A549 (cell line): ENCODE results near the gene RPS6KA2. TPM values are rescaled to one million over a fixed set of nuclear protein-coding genes. Genes with fewer than 3 reads are reported as not detected.

ENCODE experiments used
- ATAC-seq, 2 experiments: fragments of 200-7000 bp in 1 of 2; fragments of >200 bp in 1 of 2; cut with Nextera tagmentation in 1 of 2; cut with Tn5 transposase in 1 of 2; 3 replicates each; pipeline versions ENCODE4 v1.8.0 to v1.9.1; 2018 to 2020; ENCODE audit warnings: mild to moderate bottlenecking in 1 of 2, moderate library complexity in 1 of 2
- CTCF ChIA-PET: fragments of 300-600 bp; sonication (Branson Sonifier 250); formaldehyde crosslinking; extraction: SDS; loops from one replicate; lab custom pipeline; 2021; ENCODE audit warnings: antibody characterized with exemption, inconsistent platforms; lab: Yijun Ruan, JAX
- POLR2A ChIA-PET: fragments of 350-600 bp; formaldehyde crosslinking; extraction: SDS; loops from one replicate; lab custom pipeline; 2021; ENCODE audit warnings: antibody characterized with exemption, inconsistent platforms; lab: Yijun Ruan, JAX
- DNase-seq, 2 experiments: peaks; one replicate each; pipeline versions ENCODE4 v3.0.0 to v3.0.0-alpha.2; 2011 to 2016; ENCODE audit warnings: low read depth in 1 of 2, low spot score in 1 of 2
- FAIRE-seq: peaks from 2 replicates; lab custom pipeline; 2011; peaks lifted over from hg19 to GRCh38; lab: Jason Lieb, UNC
- H3K27ac ChIP-seq, 2 experiments: fragments of >200 bp; sonication (Bioruptor Twin); formaldehyde crosslinking; 3 replicates each; pipeline ENCODE4 v1.5.1; 2016 to 2017
- H3K4me1 ChIP-seq: fragments of >200 bp; sonication (Bioruptor Twin); formaldehyde crosslinking; 3 replicates; pipeline ENCODE4 v1.6.1; 2016
- H3K4me2 ChIP-seq: fragments of >200 bp; sonication (Bioruptor Twin); formaldehyde crosslinking; 3 replicates; pipeline ENCODE4 v1.6.1; 2016
- H3K4me3 ChIP-seq: fragments of >200 bp; sonication (Bioruptor Twin); formaldehyde crosslinking; 3 replicates; pipeline ENCODE4 v1.5.1; 2016
- H3K9me3 ChIP-seq: fragments of >200 bp; sonication (Bioruptor Twin); formaldehyde crosslinking; 3 replicates; pipeline ENCODE4 v1.6.1; 2016
- CBX8 ChIP-seq: fragments of 200-600 bp; sonication (generic); IDR thresholded peaks from 2 replicates; pipeline ENCODE4 v1.6.1; 2016
- HDAC2 ChIP-seq: fragments of 200-600 bp; sonication (generic); IDR thresholded peaks from 2 replicates; pipeline ENCODE4 v1.6.1; 2016
- HEYL ChIP-seq: fragments of 250-450 bp; sonication (Bioruptor Pico); IDR thresholded peaks from 2 replicates; pipeline ENCODE4 v1.8.0; 2021; ENCODE audit warnings: mild to moderate bottlenecking, moderate library complexity
- HOXB5 ChIP-seq: fragments of 250-450 bp; sonication (Bioruptor Pico); IDR thresholded peaks from 2 replicates; pipeline ENCODE4 v1.5.0; 2020; ENCODE audit warnings: mild to moderate bottlenecking, moderate library complexity
- JUNB ChIP-seq: fragments of >200 bp; sonication (Bioruptor Twin); formaldehyde crosslinking; IDR thresholded peaks from 2 replicates; pipeline ENCODE4 v1.6.1; 2016
- NFE2L2 ChIP-seq: fragments of 150-350 bp; conservative IDR thresholded peaks from 2 replicates; pipeline ENCODE4 v1.6.1; 2014; ENCODE audit warnings: low read length
- PHF8 ChIP-seq: fragments of 200-600 bp; sonication (generic); IDR thresholded peaks from 2 replicates; pipeline ENCODE4 v1.6.1; 2016; ENCODE audit warnings: low read depth, mild to moderate bottlenecking, antibody characterized with exemption, moderate library complexity, borderline replicate concordance
- POLR2AphosphoS2 ChIP-seq: conservative IDR thresholded peaks from 2 replicates; pipeline ENCODE4 v1.6.1; 2012; ENCODE audit warnings: low read length, improper control_type of control experiment, inconsistent platforms
- RAD21 ChIP-seq, 2 experiments: fragments of >200 bp in 1 of 2; sonication (Bioruptor Twin) in 1 of 2; formaldehyde crosslinking in 1 of 2; IDR thresholded peaks in 1 of 2; conservative IDR thresholded peaks in 1 of 2; 2 replicates in 1 of 2; 3 replicates in 1 of 2; pipeline ENCODE4 v1.6.1; 2012 to 2018; ENCODE audit warnings: inconsistent platforms in 1 of 2
- RARB ChIP-seq: fragments of 250-450 bp; sonication (Bioruptor Pico); IDR thresholded peaks from 2 replicates; pipeline ENCODE4 v1.8.0; 2021; ENCODE audit warnings: mild to moderate bottlenecking, moderate library complexity
- RFX5 ChIP-seq: fragments of 450-650 bp; IDR thresholded peaks from 2 replicates; pipeline ENCODE4 v1.7.1; 2014; ENCODE audit warnings: antibody characterized with exemption, mild to moderate bottlenecking, moderate library complexity
- RNF2 ChIP-seq: fragments of 200-600 bp; sonication (generic); IDR thresholded peaks from 2 replicates; pipeline ENCODE4 v1.6.1; 2016; ENCODE audit warnings: low read depth, mild to moderate bottlenecking, antibody characterized with exemption, moderate library complexity, borderline replicate concordance
- SREBF2 ChIP-seq: fragments of 450-650 bp; IDR thresholded peaks from 2 replicates; pipeline ENCODE4 v1.6.1; 2014; ENCODE audit warnings: mild to moderate bottlenecking, moderate library complexity
- ZC3H11A ChIP-seq: fragments of 450-650 bp; IDR thresholded peaks from 2 replicates; pipeline ENCODE4 v1.6.1; 2014; ENCODE audit warnings: antibody characterized with exemption, mild to moderate bottlenecking
- WGBS: methylation state at CpG from one replicate; pipeline ENCODE4 v1.1.6; 2017; ENCODE audit errors: missing lambda C conversion rate; 5-methylcytosine and 5-hydroxymethylcytosine counted together
- polyA plus RNA-seq, 4 experiments: library from polyadenylated mRNA; depleted of rRNA in 3 of 4; stranded (reverse); fragments of >200 nt; fragmentation: RNase III in 1 of 4; extraction: RNeasy Plus Mini Kit Qiagen cat#74134 plus additional on column Dnase treatment in 1 of 4; gene quantifications; 2 replicates in 3 of 4; 3 replicates in 1 of 4; pipeline ENCODE4 v1.2.3, GENCODE V29; 2011 to 2017
- TF ChIP-seq, protein P1 (sequence below): fragments of >200 bp; sonication (Bioruptor Twin); formaldehyde crosslinking; IDR thresholded peaks from 3 replicates; pipeline ENCODE4 v1.5.1; 2016
- TF ChIP-seq, protein P2 (sequence below): IDR thresholded peaks from 2 replicates; pipeline ENCODE4 v1.6.1; 2012; ENCODE audit warnings: low read depth, borderline replicate concordance
- TF ChIP-seq, protein P3 (sequence below): fragments of 250-450 bp; sonication (Bioruptor Pico); IDR thresholded peaks from 2 replicates; pipeline ENCODE4 v1.5.0; 2020; ENCODE audit warnings: low read depth, mild to moderate bottlenecking, moderate library complexity
- TF ChIP-seq, protein P4 (sequence below): fragments of >200 bp; sonication (Bioruptor Twin); formaldehyde crosslinking; IDR thresholded peaks from 3 replicates; pipeline ENCODE4 v1.6.1; 2016
- TF ChIP-seq, protein P5 (sequence below): IDR thresholded peaks from 2 replicates; pipeline ENCODE4 v1.6.1; 2012

RPS6KA2 gene
- polyA plus RNA-seq, 2 of the 4 experiments (the other 2 are of a cell fraction), result 0.19 TPM; not detected in 1

DNA sequence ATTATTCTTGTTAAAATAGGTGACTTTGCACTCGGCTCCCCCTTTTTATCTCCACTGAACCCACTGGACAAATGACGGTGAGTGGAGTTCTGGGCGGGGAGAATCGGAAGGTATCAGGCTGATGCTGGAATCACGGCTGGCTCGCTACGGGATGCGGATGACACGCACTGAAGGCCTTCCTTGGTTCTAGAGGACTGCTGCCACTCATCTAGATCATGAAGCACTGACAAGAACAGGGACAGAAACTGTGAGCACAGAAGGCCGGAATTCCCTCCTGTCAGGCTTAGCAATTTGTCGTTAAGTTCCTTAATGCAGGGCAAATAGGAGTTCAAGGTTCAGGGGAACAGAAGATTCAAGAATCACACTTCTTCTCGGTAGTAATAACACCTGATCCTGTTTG, 154.4 kb downstream of the RPS6KA2 start (continued):
- TF ChIP-seq RAD21 (conservative IDR thresholded peaks at IDR 0.05 in 1 of 2, IDR thresholded peaks at IDR 0.05 in 1 of 2) (no peak), CBX8 (no peak), JUNB (no peak), RFX5 (no peak), HDAC2 (no peak), POLR2AphosphoS2 (no peak), HEYL (no peak)
- TF ChIP-seq, protein P1, sequence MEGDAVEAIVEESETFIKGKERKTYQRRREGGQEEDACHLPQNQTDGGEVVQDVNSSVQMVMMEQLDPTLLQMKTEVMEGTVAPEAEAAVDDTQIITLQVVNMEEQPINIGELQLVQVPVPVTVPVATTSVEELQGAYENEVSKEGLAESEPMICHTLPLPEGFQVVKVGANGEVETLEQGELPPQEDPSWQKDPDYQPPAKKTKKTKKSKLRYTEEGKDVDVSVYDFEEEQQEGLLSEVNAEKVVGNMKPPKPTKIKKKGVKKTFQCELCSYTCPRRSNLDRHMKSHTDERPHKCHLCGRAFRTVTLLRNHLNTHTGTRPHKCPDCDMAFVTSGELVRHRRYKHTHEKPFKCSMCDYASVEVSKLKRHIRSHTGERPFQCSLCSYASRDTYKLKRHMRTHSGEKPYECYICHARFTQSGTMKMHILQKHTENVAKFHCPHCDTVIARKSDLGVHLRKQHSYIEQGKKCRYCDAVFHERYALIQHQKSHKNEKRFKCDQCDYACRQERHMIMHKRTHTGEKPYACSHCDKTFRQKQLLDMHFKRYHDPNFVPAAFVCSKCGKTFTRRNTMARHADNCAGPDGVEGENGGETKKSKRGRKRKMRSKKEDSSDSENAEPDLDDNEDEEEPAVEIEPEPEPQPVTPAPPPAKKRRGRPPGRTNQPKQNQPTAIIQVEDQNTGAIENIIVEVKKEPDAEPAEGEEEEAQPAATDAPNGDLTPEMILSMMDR, result no peak
- TF ChIP-seq, protein P2, sequence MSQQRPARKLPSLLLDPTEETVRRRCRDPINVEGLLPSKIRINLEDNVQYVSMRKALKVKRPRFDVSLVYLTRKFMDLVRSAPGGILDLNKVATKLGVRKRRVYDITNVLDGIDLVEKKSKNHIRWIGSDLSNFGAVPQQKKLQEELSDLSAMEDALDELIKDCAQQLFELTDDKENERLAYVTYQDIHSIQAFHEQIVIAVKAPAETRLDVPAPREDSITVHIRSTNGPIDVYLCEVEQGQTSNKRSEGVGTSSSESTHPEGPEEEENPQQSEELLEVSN, result no peak

DNA sequence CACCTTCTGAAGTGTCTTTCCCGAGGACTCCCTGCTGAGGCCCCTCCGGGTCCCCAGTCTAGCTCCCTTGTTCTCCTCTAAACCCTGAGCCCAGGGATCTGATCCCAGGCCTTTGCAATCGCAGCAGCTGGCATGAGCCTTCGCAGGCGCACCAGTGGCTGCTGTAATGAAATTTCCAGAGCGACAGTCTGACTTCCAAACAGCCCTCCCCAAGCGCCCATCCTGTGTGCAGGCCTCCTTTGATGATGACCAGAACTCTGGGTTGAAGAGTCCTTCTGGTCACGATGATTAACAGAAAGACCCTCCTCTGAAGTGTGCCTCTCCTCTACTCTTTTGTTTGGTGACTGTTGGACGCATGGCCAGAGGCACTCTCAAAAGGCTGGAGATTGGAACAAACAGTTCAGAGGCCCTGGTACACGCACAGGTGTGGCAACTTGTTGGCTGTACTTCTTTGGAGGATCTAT, 155.2 kb downstream of the RPS6KA2 start:
- FAIRE-seq, result no peak
- 53% methylated on average over 5 of the region's 10 CpGs for WGBS
- no peak overlapping the region for H3K4me2 ChIP-seq
- no peaks in the 10 kb centered on the region for H3K9me3 ChIP-seq
- no peak for DNase-seq
- TF ChIP-seq, protein P3, sequence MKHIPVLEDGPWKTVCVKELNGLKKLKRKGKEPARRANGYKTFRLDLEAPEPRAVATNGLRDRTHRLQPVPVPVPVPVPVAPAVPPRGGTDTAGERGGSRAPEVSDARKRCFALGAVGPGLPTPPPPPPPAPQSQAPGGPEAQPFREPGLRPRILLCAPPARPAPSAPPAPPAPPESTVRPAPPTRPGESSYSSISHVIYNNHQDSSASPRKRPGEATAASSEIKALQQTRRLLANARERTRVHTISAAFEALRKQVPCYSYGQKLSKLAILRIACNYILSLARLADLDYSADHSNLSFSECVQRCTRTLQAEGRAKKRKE (CRISPR knock-in tag), result no peak
- TF ChIP-seq PHF8 (no peak), SREBF2 (no peak), RNF2 (no peak), HOXB5 (CRISPR knock-in tag) (no peak), ZC3H11A (no peak), NFE2L2 (no peak), RARB (CRISPR knock-in tag) (no peak)
- TF ChIP-seq, protein P1, result no peak
- TF ChIP-seq, protein P2, result no peak
- TF ChIP-seq, protein P4, sequence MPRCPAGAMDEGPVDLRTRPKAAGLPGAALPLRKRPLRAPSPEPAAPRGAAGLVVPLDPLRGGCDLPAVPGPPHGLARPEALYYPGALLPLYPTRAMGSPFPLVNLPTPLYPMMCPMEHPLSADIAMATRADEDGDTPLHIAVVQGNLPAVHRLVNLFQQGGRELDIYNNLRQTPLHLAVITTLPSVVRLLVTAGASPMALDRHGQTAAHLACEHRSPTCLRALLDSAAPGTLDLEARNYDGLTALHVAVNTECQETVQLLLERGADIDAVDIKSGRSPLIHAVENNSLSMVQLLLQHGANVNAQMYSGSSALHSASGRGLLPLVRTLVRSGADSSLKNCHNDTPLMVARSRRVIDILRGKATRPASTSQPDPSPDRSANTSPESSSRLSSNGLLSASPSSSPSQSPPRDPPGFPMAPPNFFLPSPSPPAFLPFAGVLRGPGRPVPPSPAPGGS, result no peak
- TF ChIP-seq, protein P5, sequence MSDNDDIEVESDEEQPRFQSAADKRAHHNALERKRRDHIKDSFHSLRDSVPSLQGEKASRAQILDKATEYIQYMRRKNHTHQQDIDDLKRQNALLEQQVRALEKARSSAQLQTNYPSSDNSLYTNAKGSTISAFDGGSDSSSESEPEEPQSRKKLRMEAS, result no peak
- ATAC-seq, result no peak
- H3K4me1 ChIP-seq, result no peaks in the 10 kb centered on the region
- ChIA-PET CTCF (no interaction called here), POLR2A (no interaction called here)
- no peak overlapping the region for H3K4me3 ChIP-seq
- no peak overlapping the region for H3K27ac ChIP-seq
